Activated T-cell treated with anti-CD3 and anti-CD28 coated beads, Interleukin-2, amount 50 U/mL, for 72 hours (primary cell): Measurements from ENCODE around the gene PDSS2. TPM values are rescaled to one million over a fixed set of nuclear protein-coding genes. Genes with fewer than 3 reads are reported as not detected.
A peak's percentile ranks its signal among the peaks of the same experiment; 100 is the strongest.
"Not testable (repeated sequence)": the region's sequence is repeated elsewhere in the genome, so short reads cannot be mapped to it uniquely, and the experiment has no call there.

Experiments
- ATAC-seq, 2 donors: fragments of 150-1000 bp; cut with Tn5 transposase; replicated peaks in 1 of 2; 2 replicates each; pipeline ENCODE4 v1.10.0; 2021; ENCODE audit warnings: moderate library complexity in 2 of 2, mild to moderate bottlenecking in 1 of 2
- DNase-seq, 2 donors: peaks; one replicate each; pipeline ENCODE4 v3.0.0; 2021 to 2022; ENCODE audit warnings: mixed read lengths in 1 of 2
- H3K27ac Mint-ChIP-seq: one replicate; pipeline ENCODE4 v1.8.0; 2022; ENCODE audit warnings: mild to moderate bottlenecking, moderate library complexity, mixed read lengths
- H3K27me3 Mint-ChIP-seq: one replicate; pipeline ENCODE4 v1.8.0; 2022; ENCODE audit warnings: low read depth, mixed read lengths
- H3K36me3 Mint-ChIP-seq, 2 donors: one replicate each; pipeline ENCODE4 v1.8.0; 2022; ENCODE audit warnings: mixed read lengths in 2 of 2, mild to moderate bottlenecking in 1 of 2; ENCODE audit not compliant: insufficient read depth in 2 of 2
- H3K4me1 Mint-ChIP-seq: one replicate; pipeline ENCODE4 v1.8.0; 2022; ENCODE audit warnings: low read depth, mixed read lengths
- H3K4me3 Mint-ChIP-seq, 2 donors: one replicate each; pipeline ENCODE4 v1.8.0; 2022; ENCODE audit warnings: mild to moderate bottlenecking in 2 of 2, mixed read lengths in 2 of 2, moderate library complexity in 2 of 2
- H3K9me3 Mint-ChIP-seq, 2 donors: one replicate each; pipeline ENCODE4 v1.8.0; 2022; ENCODE audit warnings: mixed read lengths in 2 of 2
- total RNA-seq, 2 donors: library from RNA; stranded (reverse); gene quantifications; one replicate each; pipeline ENCODE4 v1.2.3, GENCODE V29; 2022

PDSS2 gene
- total RNA-seq, 2 donors from 2014 or later: 12.1 to 14.3 TPM

DNA sequence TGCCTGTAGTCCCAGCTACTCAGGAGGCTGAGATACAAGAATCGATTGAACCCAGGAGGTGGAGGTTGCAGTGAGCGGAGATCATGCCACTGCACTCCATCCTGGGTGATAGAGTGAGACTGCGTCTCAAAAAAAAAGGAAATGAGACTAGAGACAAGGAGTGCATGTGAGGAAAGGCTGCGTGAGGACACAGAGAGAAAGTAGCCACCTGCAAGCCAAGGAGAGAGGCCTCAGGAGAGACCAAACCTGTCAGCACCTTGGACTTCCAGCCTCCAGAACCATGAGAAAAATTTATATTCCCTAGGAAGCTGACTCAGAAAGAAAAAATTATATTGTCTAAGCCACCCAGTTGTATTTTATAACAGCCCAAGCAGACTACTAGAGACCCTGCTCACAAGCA is 336.6 kb downstream of the PDSS2 start:
- Mint-ChIP-seq H3K36me3 (no peaks in the 10 kb centered on the region), H3K4me1 (peaks cover 8% of the 10 kb centered on the region), H3K9me3 (no peaks in the 10 kb centered on the region), H3K27ac (no peak overlapping the region), H3K4me3 (no peak overlapping the region), H3K27me3 (peaks cover 1% of the 10 kb centered on the region)
- ATAC-seq (no peak), DNase-seq (no peak)

DNA sequence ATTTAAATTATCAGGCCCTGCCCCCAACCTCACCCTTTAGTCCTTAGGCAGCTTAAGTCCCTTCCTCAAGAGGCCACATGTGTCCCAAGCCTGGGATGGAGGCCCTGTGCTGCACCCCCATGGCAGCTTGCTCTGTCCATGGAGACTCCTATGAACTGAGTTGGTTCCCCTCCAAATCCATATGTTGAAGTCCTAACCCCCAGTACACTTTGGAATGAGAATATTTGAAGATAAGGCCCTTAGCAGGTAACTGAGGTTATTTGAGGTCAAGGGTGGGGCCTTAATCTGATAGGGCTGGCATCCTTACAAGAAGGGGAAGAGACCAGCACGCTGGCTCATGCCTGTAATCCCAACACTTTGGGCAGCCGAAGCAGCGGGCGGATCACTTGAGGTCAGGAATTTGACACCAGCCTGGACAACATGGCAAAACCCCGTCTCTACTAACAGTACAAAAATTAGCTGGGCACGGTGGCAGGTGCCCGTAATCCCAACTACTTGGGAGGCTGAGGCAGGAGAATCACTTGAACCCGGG is 337.3 kb downstream of the PDSS2 start:
- H3K27ac Mint-ChIP-seq: no peak overlapping the region
- peaks cover 9% of the 10 kb centered on the region for H3K4me1 Mint-ChIP-seq
- peaks cover 7% of the 10 kb centered on the region for H3K27me3 Mint-ChIP-seq
- H3K36me3 Mint-ChIP-seq: no peaks in the 10 kb centered on the region
- ATAC-seq (no peak), DNase-seq (no peak)
- no peak overlapping the region for H3K4me3 Mint-ChIP-seq
- H3K9me3 Mint-ChIP-seq: no peaks in the 10 kb centered on the region

DNA sequence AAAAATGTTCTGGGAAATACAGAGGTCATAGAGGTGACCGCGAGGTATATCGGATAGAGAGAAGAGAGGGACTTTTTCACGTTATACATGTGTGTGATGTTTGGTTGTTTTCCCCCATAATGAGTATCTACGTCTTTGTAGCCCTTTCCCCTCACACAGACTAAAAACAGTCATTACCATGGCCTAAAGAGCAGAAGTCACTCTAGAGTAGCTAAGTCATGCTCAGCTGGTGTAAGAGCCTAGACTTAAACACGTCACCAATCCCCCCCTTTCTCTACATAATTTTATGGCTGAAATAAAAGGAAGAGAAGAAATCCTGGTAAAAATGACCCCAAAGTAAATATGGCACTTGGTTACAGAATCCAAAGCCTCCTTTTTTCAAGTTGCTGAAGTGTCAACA is 338.1 kb downstream of the PDSS2 start:
- no peak for ATAC-seq
- peaks cover 15% of the 10 kb centered on the region for H3K27me3 Mint-ChIP-seq
- H3K36me3 Mint-ChIP-seq: no peaks in the 10 kb centered on the region
- H3K27ac Mint-ChIP-seq: no peak overlapping the region
- H3K9me3 Mint-ChIP-seq: no peaks in the 10 kb centered on the region
- no peak overlapping the region for H3K4me3 Mint-ChIP-seq
- DNase-seq: no peak
- H3K4me1 Mint-ChIP-seq: peaks cover 17% of the 10 kb centered on the region

DNA sequence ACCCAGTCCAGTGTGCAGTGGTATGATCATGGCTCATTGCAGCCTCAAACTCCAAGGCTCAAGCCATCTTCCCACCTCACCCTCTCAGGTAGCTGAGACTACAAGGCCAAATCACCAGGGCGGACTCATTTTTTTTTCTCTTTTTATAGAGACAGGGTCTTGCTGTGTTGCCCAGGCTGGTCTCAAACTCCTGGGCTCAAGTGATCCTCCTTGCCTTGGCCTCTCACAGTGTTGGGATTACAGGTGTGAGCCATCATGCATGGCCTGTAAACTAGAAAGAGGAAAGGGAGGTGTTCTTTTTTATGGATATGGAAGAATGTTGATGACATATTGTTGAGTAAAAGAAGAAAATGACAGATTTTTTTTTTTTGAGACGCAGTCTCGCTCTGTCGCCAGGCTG is 339.0 kb downstream of the PDSS2 start:
- Mint-ChIP-seq H3K27me3 (peaks cover 18% of the 10 kb centered on the region), H3K9me3 (no peaks in the 10 kb centered on the region), H3K36me3 (peaks cover 0 to 1% of the 10 kb centered on the region in 2 donors), H3K27ac (no peak overlapping the region), H3K4me1 (peaks cover 22% of the 10 kb centered on the region), H3K4me3 (no peak overlapping the region)
- DNase-seq (no peak), ATAC-seq (no peak)

DNA sequence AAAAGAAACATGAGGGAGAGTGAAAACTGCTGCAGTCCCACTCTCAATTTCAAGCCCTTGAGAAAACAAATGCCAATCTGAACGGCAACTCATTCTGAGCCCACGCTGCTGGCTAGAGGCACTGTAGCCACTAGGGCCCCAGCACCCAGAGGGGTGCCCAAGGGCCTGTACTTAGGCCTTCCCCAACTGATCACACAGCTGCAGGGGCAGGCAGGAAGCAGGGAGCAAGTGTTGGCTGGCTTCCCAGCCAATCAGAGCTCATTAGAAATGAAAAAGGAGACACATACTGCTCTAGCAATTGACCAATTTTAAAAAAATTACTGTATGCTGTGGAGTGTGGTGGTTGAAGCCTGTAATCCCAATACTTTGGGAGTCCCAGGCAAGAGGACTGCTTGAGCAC is 340.4 kb downstream of the PDSS2 start:
- H3K27me3 Mint-ChIP-seq: peaks cover 18% of the 10 kb centered on the region
- H3K9me3 Mint-ChIP-seq: no peaks in the 10 kb centered on the region
- H3K27ac Mint-ChIP-seq: no peak overlapping the region
- no peak for ATAC-seq
- peaks cover 14% of the 10 kb centered on the region for H3K4me1 Mint-ChIP-seq
- no peak overlapping the region for H3K4me3 Mint-ChIP-seq
- H3K36me3 Mint-ChIP-seq: peaks cover 0 to 1% of the 10 kb centered on the region in 2 donors
- DNase-seq: no peak

DNA sequence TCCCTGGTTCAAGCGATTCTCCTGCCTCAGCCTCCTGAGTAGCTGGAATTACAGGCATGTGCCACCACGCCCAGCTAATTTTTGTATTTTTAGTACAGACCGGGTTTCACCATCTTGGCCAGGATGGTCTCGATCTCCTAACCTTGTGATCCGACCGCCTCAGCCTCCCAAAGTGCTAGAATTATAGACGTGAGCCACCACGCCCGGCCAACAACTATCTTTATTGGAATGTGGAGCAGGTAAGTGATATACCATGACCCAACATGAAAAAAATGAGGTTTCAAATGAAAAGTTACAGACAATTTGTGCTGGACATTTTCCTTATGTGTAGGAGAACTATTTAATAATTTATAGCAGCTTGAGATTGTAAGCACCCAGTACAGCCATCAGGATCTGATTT is 340.8 kb downstream of the PDSS2 start:
- not testable (repeated sequence) for H3K4me3 Mint-ChIP-seq, H3K36me3 Mint-ChIP-seq, H3K9me3 Mint-ChIP-seq, DNase-seq, ATAC-seq, H3K27ac Mint-ChIP-seq
- H3K27me3 Mint-ChIP-seq: peaks cover 18% of the 10 kb centered on the region
- H3K4me1 Mint-ChIP-seq: peaks cover 18% of the 10 kb centered on the region

DNA sequence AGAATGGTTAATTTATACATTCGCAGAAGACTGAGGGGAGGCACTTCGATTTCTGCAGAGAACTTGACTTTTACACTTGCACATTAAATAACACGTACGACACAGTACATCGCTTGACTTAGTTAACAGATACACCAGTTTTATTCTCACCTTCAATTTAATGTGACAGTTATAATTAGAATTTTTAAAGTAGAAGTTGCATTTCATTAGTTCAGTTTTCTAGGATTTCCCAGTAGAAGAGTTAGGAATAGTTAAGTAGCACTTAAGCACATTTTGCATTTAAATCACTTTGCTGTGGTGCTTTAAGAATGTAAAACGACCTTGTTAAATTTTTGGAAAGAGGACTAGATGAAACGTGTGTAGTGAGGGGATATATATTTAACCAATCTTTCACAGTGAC is 342.4 kb downstream of the PDSS2 start:
- Mint-ChIP-seq H3K36me3 (peaks cover 0 to 1% of the 10 kb centered on the region in 2 donors), H3K27ac (peak overlapping the region; percentile 54), H3K4me1 (peaks cover 21% of the 10 kb centered on the region), H3K4me3 (peak overlapping the region; percentile 83 to 87), H3K9me3 (no peaks in the 10 kb centered on the region), H3K27me3 (peaks cover 18% of the 10 kb centered on the region)
- no peak for ATAC-seq
- no peak for DNase-seq

DNA sequence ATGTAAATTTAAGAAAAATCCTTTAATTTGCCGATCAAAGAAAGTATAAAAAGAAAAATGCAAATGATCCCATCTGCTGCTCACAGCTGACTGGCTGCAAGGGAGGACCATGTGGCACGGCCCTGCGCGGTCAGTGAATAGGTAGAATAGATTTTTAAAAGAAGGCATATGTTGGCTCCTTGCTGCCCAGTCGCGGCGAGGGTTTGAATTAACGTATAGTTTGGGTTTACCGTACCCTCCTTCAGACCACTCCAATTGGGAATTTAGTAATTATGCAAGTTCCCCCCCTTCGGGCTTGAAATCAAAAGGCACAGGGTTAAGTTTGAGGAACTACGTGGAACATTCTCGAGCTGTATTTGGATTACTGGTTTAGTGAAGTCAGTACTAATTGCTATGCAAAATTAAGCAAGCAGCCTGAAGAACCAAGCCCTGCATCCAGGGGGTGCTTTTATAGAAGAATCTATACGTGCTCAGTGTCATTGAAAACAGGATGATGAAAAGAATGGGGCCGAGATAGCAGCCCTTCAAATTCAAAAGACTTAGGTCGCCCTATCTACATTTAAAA is 343.0 kb downstream of the PDSS2 start:
- Mint-ChIP-seq H3K9me3 (no peaks in the 10 kb centered on the region), H3K27ac (peak overlapping the region; percentile 38), H3K4me3 (peak overlapping the region; percentile 83 to 87), H3K36me3 (peaks cover 0 to 1% of the 10 kb centered on the region in 2 donors), H3K4me1 (peaks cover 21% of the 10 kb centered on the region), H3K27me3 (peaks cover 18% of the 10 kb centered on the region)
- DNase-seq (peak; percentile 19 to 26), ATAC-seq (no peak)

DNA sequence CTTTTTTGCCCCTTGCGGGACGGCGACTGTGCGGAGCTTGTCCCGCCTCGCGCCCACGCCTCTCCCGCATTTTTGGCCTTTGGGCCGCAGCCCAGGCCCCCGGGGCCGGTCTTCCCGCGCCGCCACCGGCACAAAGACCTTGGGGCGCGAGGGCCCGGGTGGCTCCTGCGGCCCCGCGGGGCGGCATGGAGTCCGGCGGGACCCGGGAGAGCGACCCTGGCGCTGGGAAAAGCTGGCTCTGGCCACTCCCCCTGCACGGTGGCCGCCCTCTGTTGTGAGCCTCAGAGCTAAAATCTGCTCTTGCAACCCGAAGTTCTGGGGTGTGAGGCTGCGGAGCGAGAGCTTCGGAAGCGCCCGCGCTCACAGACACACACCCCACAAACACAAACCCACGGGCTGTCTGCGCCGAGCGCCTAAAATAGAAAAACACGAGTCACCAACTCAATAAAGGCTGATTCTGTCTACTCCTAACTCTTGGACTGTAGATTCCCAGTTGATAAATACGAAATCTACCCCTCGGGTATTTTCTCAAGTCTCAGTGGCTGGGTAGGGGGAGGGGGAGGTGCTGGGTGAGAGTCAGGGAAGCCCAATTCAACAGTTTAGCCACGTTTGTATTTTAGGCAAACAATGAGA is 343.6 kb downstream of the PDSS2 start:
- ATAC-seq: peak; percentile 15 to 18
- Mint-ChIP-seq H3K36me3 (peaks cover 0 to 1% of the 10 kb centered on the region in 2 donors), H3K27ac (peak overlapping the region; percentile 38), H3K9me3 (no peaks in the 10 kb centered on the region), H3K27me3 (peaks cover 18% of the 10 kb centered on the region), H3K4me3 (peak overlapping the region; percentile 83 to 87), H3K4me1 (peaks cover 21% of the 10 kb centered on the region)
- DNase-seq: peak in 1 of 2 donors; percentile 27

DNA sequence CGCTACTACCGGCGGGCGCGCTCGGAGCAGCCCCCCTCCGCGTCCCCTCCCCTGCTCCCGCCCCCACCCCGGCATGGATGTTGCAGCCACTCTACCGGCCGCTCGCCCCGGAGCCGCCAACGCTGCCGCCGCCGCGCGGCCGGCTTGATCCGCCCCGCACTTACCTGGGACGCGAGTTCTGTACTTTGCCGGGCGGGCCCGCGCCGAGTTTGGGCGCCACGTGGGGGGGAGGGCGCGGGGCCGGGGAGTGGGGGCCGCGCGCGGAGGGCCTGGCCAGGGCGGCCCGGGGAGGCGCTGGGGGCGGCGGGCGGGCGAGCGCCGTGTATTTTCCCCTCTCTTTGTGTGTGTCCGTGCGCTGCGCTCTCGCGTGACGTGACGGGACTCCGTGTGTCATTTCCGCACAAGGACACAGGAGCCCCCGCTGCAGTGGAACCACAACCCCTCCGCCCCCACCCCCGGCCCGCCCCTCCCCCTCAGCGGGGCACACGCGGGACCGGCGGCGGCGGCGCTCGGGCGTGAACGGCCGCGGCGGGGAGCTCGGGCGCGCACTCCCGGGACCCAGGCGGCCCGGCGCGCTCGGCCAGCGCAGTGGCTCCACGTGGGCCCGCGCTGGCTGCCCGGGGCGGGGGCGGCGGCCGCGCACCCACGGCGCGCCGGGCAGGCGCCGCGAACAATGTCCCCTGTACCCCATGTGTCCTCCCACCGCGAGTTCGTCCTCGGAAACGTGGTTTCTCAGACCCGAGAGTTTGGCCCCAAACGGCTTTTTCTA is 344.3 kb downstream of the PDSS2 start, which contains the start of gene BEND3:
TSS of gene BEND3 (minus strand) at position 590 of the 769 bp plus-strand sequence. CDS start 16,230 bp downstream, outside the sequence.
- Mint-ChIP-seq H3K4me3 (peak within 1 kb of the TSS; percentile 83 to 87), H3K27me3 (peaks cover 18% of the 10 kb centered on the region), H3K27ac (peak within 1 kb of the TSS; percentile 38), H3K36me3 (peaks cover 0 to 1% of the 10 kb centered on the region in 2 donors), H3K9me3 (no peaks in the 10 kb centered on the region), H3K4me1 (peaks cover 21% of the 10 kb centered on the region)
- DNase-seq (peak; percentile 44 to 46), ATAC-seq (peak; percentile 41 to 43)

DNA sequence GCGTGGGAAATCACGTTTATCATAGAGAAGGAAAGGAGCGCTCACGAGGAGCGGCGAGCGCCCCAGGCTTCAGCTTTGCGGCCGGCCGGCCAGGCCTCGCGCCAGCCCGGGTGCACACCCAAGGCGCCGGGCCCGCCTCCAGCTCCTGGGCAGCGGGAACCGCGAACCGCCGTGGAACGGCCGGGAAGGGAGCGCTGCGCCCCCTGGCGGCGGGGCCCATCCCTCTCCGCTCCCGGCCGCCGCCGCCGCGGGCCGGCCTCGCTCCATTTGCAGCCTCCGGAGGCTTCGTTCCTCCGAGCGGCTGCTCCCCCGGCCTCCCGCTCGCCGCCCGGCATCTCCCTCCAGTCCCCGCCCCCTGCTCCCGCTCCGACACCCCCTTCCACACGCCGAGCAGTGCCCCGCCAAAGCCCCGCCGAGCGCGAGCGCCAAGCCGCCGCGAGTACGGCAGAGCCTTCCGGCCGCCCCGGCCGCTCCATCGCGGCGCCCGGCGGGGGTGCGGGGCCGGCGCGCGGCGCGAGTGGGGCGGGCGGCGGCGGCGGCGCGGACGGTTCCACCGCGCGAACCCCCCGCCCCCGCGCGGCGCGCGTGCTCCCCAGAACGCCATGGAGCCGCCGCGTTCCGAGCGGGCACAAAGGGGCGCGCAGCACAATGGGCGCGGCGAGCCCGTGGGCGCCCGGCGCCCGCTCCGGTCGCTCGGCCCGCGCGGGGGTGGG is 345.0 kb downstream of the PDSS2 start:
- Mint-ChIP-seq H3K27me3 (peaks cover 18% of the 10 kb centered on the region), H3K27ac (no peak overlapping the region), H3K4me3 (peak overlapping the region; percentile 80 to 88), H3K36me3 (peaks cover 0 to 1% of the 10 kb centered on the region in 2 donors), H3K4me1 (peaks cover 21% of the 10 kb centered on the region), H3K9me3 (no peaks in the 10 kb centered on the region)
- DNase-seq (peak; percentile 77 to 88), ATAC-seq (peak; percentile 78 to 80)

DNA sequence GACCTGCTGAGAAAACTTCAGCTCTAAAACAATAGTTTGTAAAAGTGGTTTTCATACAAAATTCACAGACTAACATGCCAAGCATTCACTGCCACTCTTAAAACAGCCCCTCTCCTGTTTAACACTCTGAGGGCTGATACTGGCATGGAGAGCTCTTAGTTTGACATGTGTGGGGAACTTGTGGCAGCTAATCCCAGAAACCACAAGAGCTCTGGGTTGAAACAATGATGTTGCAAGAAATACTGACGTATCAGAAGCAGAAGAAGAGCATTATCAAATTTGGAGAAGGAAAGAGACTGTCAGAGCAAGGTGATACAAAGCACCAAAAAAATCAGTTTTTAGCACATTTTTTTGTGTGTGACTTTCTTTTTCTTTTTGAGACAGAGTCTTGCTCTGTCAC is 349.2 kb downstream of the PDSS2 start:
- no peak for DNase-seq
- Mint-ChIP-seq H3K36me3 (no peaks in the 10 kb centered on the region), H3K27me3 (no peaks in the 10 kb centered on the region), H3K4me3 (no peak overlapping the region), H3K4me1 (peaks cover 8% of the 10 kb centered on the region), H3K9me3 (no peaks in the 10 kb centered on the region), H3K27ac (no peak overlapping the region)
- ATAC-seq: no peak
